ENCODE measurements around the gene FHDC1.

DNA sequence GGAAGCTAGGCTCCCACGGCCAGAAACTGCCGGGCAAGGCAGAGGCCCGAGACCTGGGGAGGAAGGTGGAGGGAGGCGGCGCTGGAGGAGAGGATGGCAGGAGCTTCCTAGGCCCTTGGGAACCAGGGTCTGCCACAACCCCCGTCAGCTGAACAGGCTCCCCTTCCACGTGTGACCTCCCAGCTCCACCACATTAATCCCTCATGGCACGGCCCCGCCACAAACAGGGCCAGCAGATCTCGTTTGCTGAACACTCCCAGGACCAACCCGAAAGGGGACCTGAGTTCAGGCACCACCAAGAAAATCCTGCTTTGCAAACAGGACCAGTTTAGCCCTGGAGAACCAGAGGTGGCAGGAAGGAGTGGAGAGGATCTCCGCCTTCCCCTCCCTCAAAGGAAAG lies 62.7 kb downstream of the FHDC1 start:
- TF ChIP-seq, protein P1, sequence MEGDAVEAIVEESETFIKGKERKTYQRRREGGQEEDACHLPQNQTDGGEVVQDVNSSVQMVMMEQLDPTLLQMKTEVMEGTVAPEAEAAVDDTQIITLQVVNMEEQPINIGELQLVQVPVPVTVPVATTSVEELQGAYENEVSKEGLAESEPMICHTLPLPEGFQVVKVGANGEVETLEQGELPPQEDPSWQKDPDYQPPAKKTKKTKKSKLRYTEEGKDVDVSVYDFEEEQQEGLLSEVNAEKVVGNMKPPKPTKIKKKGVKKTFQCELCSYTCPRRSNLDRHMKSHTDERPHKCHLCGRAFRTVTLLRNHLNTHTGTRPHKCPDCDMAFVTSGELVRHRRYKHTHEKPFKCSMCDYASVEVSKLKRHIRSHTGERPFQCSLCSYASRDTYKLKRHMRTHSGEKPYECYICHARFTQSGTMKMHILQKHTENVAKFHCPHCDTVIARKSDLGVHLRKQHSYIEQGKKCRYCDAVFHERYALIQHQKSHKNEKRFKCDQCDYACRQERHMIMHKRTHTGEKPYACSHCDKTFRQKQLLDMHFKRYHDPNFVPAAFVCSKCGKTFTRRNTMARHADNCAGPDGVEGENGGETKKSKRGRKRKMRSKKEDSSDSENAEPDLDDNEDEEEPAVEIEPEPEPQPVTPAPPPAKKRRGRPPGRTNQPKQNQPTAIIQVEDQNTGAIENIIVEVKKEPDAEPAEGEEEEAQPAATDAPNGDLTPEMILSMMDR (IDR thresholded peaks at IDR 0.05; ENCODE audit: low read depth, low read length): no peak
- TF ChIP-seq EZH2phosphoT487 (IDR thresholded peaks at IDR 0.05; ENCODE audit: low read depth): no peak
